ENCODE results near the gene ARHGAP8.
"Not testable (repeated sequence)": the region's sequence is repeated elsewhere in the genome, so short reads cannot be mapped to it uniquely, and the experiment has no call there.

The ARHGAP8 gene

GRCh38 chr22:44727148-44727547 is 25.2 kb upstream of the ARHGAP8 start:
- DNase-seq, result no peak

- DNase-seq, result no peak
Measured at GRCh38 chr22:44727709-44728108, 24.7 kb upstream of the ARHGAP8 start.

- DNase-seq, result no peak
Measured at GRCh38 chr22:44728761-44729324, 23.5 kb upstream of the ARHGAP8 start.

- DNase-seq, result no peak
Measured at GRCh38 chr22:44729391-44730021, 22.9 kb upstream of the ARHGAP8 start.

- DNase-seq, result no peak
Measured at GRCh38 chr22:44730022-44730393, 22.4 kb upstream of the ARHGAP8 start.

GRCh38 chr22:44730490-44731356 is 21.7 kb upstream of the ARHGAP8 start:
- no peak for DNase-seq

GRCh38 chr22:44731357-44731970 is 20.9 kb upstream of the ARHGAP8 start:
- DNase-seq, result no peak

- no peak for DNase-seq
Measured at GRCh38 chr22:44732017-44732561, 20.3 kb upstream of the ARHGAP8 start.

GRCh38 chr22:44732661-44733060 is 19.7 kb upstream of the ARHGAP8 start:
- DNase-seq, result no peak

- no peak for DNase-seq
Measured at GRCh38 chr22:44733426-44734106, 18.8 kb upstream of the ARHGAP8 start.

GRCh38 chr22:44734278-44734677 is 18.1 kb upstream of the ARHGAP8 start:
- no peak for DNase-seq

- no peak for DNase-seq
Measured at GRCh38 chr22:44734801-44735517, 17.4 kb upstream of the ARHGAP8 start.

GRCh38 chr22:44735518-44736428 is 16.6 kb upstream of the ARHGAP8 start:
- peak; percentile 76 to 85 for DNase-seq

GRCh38 chr22:44736581-44737405 is 15.6 kb upstream of the ARHGAP8 start:
- no peak for DNase-seq

- DNase-seq, result no peak
Measured at GRCh38 chr22:44737406-44738346, 14.7 kb upstream of the ARHGAP8 start.

- no peak for DNase-seq
Measured at GRCh38 chr22:44738347-44738715, 14.0 kb upstream of the ARHGAP8 start.

GRCh38 chr22:44739024-44739423 is 13.4 kb upstream of the ARHGAP8 start:
- DNase-seq, result no peak

GRCh38 chr22:44739666-44740065 is 12.7 kb upstream of the ARHGAP8 start:
- not testable (repeated sequence) for DNase-seq

- no peak for DNase-seq
Measured at GRCh38 chr22:44740307-44740706, 12.1 kb upstream of the ARHGAP8 start.
